ENCODE data around the gene GABARAPL1. TPM values are rescaled to one million over a fixed set of nuclear protein-coding genes. Genes with fewer than 3 reads are reported as not detected.

GABARAPL1 gene
- polyA plus RNA-seq, 1 experiment, result 181 TPM

GRCh38 chr12:10238526-10238925 is 25.8 kb downstream of the GABARAPL1 start:
- no peak overlapping the region for H3K27ac ChIP-seq (ENCODE audit: low read depth, low read length)
- no peaks in the 10 kb centered on the region for H3K27me3 ChIP-seq (ENCODE audit: control insufficient read depth, insufficient read depth, low read length)
- ChIA-PET POLR2A (no interaction called here), CTCF (interaction anchor here (0.6 to 1.0 kb wide), 3 partner anchors 19 to 514 kb away, joined by 3 to 4 read pairs (median 4); no protein-coding TSS in a partner anchor)
- no peak for TF ChIP-seq CTCF (IDR thresholded peaks at IDR 0.05; ENCODE audit: low read depth, low read length)
- peaks cover 8% of the 10 kb centered on the region for H3K9me3 ChIP-seq (ENCODE audit: control insufficient read depth, insufficient read depth, low read length)
- no peak overlapping the region for H3K4me3 ChIP-seq (ENCODE audit: low read depth, low read length)
- no peak for DNase-seq (ENCODE audit: low read depth, low spot score)

GRCh38 chr12:10241290-10241689 is 28.6 kb downstream of the GABARAPL1 start:
- no peaks in the 10 kb centered on the region for H3K9me3 ChIP-seq (ENCODE audit: control insufficient read depth, insufficient read depth, low read length)
- CTCF ChIA-PET, result interaction anchor here (1.0 to 1.7 kb wide), 3 partner anchors 88 to 490 kb away, joined by 4 to 9 read pairs (median 5); no protein-coding TSS in a partner anchor
- no peak for DNase-seq (ENCODE audit: low read depth, low spot score)
- POLR2A ChIA-PET, result no interaction called here
- H3K4me3 ChIP-seq (ENCODE audit: low read depth, low read length), result no peak overlapping the region
- TF ChIP-seq CTCF (IDR thresholded peaks at IDR 0.05; ENCODE audit: low read depth, low read length), result no peak
- H3K27ac ChIP-seq (ENCODE audit: low read depth, low read length), result no peak overlapping the region
- no peaks in the 10 kb centered on the region for H3K27me3 ChIP-seq (ENCODE audit: control insufficient read depth, insufficient read depth, low read length)

GRCh38 chr12:10241727-10242126 is 29.1 kb downstream of the GABARAPL1 start:
- DNase-seq (ENCODE audit: low read depth, low spot score), result no peak
- ChIA-PET CTCF (interaction anchor here (1.0 to 1.7 kb wide), 3 partner anchors 88 to 491 kb away, joined by 4 to 9 read pairs (median 5); no protein-coding TSS in a partner anchor), POLR2A (no interaction called here)
- TF ChIP-seq CTCF (IDR thresholded peaks at IDR 0.05; ENCODE audit: low read depth, low read length), result no peak
- H3K27me3 ChIP-seq (ENCODE audit: control insufficient read depth, insufficient read depth, low read length), result no peaks in the 10 kb centered on the region
- no peaks in the 10 kb centered on the region for H3K9me3 ChIP-seq (ENCODE audit: control insufficient read depth, insufficient read depth, low read length)
- H3K4me3 ChIP-seq (ENCODE audit: low read depth, low read length), result no peak overlapping the region
- no peak overlapping the region for H3K27ac ChIP-seq (ENCODE audit: low read depth, low read length)

- POLR2A ChIA-PET, result no interaction called here
- H3K9me3 ChIP-seq (ENCODE audit: control insufficient read depth, insufficient read depth, low read length), result no peaks in the 10 kb centered on the region
- no peaks in the 10 kb centered on the region for H3K27me3 ChIP-seq (ENCODE audit: control insufficient read depth, insufficient read depth, low read length)
- no peak overlapping the region for H3K4me3 ChIP-seq (ENCODE audit: low read depth, low read length)
- H3K27ac ChIP-seq (ENCODE audit: low read depth, low read length), result no peak overlapping the region
- CTCF ChIA-PET, result interaction anchor here (1.7 kb wide), 1 partner anchor 319 kb away, joined by 9 read pairs; no protein-coding TSS in a partner anchor
- DNase-seq (ENCODE audit: low read depth, low spot score), result no peak
- TF ChIP-seq CTCF (IDR thresholded peaks at IDR 0.05; ENCODE audit: low read depth, low read length), result no peak
Measured at GRCh38 chr12:10242539-10242938, 29.9 kb downstream of the GABARAPL1 start.

- Histone ChIP-seq H3K4me3 (ENCODE audit: low read depth, low read length) (no peak overlapping the region), H3K27ac (ENCODE audit: low read depth, low read length) (no peak overlapping the region), H3K27me3 (ENCODE audit: control insufficient read depth, insufficient read depth, low read length) (no peaks in the 10 kb centered on the region), H3K9me3 (ENCODE audit: control insufficient read depth, insufficient read depth, low read length) (no peaks in the 10 kb centered on the region)
- ChIA-PET POLR2A (no interaction called here), CTCF (interaction anchor here (2.7 kb wide), 1 partner anchor 8 kb away, joined by 15 read pairs; no protein-coding TSS in a partner anchor)
- no peak for DNase-seq (ENCODE audit: low read depth, low spot score)
- TF ChIP-seq CTCF (IDR thresholded peaks at IDR 0.05; ENCODE audit: low read depth, low read length), result no peak
Measured at GRCh38 chr12:10243818-10244520, 31.3 kb downstream of the GABARAPL1 start.
